Endothelial cell of umbilical vein (primary cell): ENCODE data around the gene DRICH1. TPM values are rescaled to one million over a fixed set of nuclear protein-coding genes. Genes with fewer than 3 reads are reported as not detected.
"Not testable (repeated sequence)": the region's sequence is repeated elsewhere in the genome, so short reads cannot be mapped to it uniquely, and the experiment has no call there.

ENCODE experiments used
- BruUV-seq: library from RNA; stranded (reverse); fragments of 400-500 nt; replicated peaks from 2 replicates; lab custom pipeline; 2021; lab: Mats Ljungman, UMichigan
- CTCF ChIA-PET: fragments of 300-600, 350-600 bp; sonication (Branson Sonifier 250); formaldehyde crosslinking; loops from one replicate; lab custom pipeline; 2021; ENCODE audit warnings: antibody characterized with exemption, inconsistent platforms; lab: Charles Lee
- POLR2A ChIA-PET: fragments of 300-600, 350-600 bp; sonication (Branson Sonifier 250); formaldehyde crosslinking; loops from one replicate; lab custom pipeline; 2021; ENCODE audit warnings: antibody characterized with exemption, inconsistent platforms; lab: Charles Lee
- DNase-seq: peaks from one replicate; pipeline ENCODE4 v3.0.0-alpha.2; 2011; ENCODE audit warnings: low read depth, low spot score
- FAIRE-seq: peaks from 2 replicates; lab custom pipeline; 2011; peaks lifted over from hg19 to GRCh38; lab: Jason Lieb, UNC
- H2AFZ ChIP-seq: 2 replicates; pipeline ENCODE4 v1.6.0; 2012; ENCODE audit warnings: low read depth, low read length, control low read depth, inconsistent platforms
- H3K27ac ChIP-seq: 2 replicates; pipeline ENCODE4 v1.5.1; 2011; ENCODE audit warnings: low read depth, mild to moderate bottlenecking, control low read depth, low read length, moderate library complexity; ENCODE audit not compliant: insufficient read depth
- H3K27me3 ChIP-seq, 2 experiments: 2 replicates each; pipeline versions ENCODE4 v1.6.0 to v1.6.1; 2011; ENCODE audit warnings: low read length in 2 of 2, mixed read lengths in 1 of 2; ENCODE audit not compliant: control insufficient read depth in 2 of 2, insufficient read depth in 2 of 2
- H3K36me3 ChIP-seq, 2 experiments: 2 replicates in 1 of 2; 3 replicates in 1 of 2; pipeline ENCODE4 v1.5.1; 2011; ENCODE audit warnings: low read length in 2 of 2, mild to moderate bottlenecking in 1 of 2, moderate library complexity in 1 of 2; ENCODE audit not compliant: control insufficient read depth in 2 of 2, insufficient read depth in 2 of 2; ENCODE audit errors: extremely low read depth in 1 of 2
- H3K4me1 ChIP-seq: 3 replicates; pipeline ENCODE4 v1.5.1; 2011; ENCODE audit warnings: mild to moderate bottlenecking, low read length; ENCODE audit not compliant: control insufficient read depth, insufficient read depth; ENCODE audit errors: extremely low read depth
- H3K4me2 ChIP-seq: 2 replicates; pipeline ENCODE4 v1.6.1; 2011; ENCODE audit warnings: low read length, control low read depth, mixed read lengths; ENCODE audit not compliant: insufficient read depth
- H3K4me3 ChIP-seq, 3 experiments: fragments of 200-600 bp in 1 of 3; sonication (generic), shearing (Covaris generic) in 1 of 3; replicated peaks in 1 of 3; 2 replicates each; pipeline ENCODE4 v1.5.1; 2011 to 2016; ENCODE audit warnings: control low read depth in 3 of 3, low read length in 3 of 3, mild to moderate bottlenecking in 2 of 3, inconsistent platforms in 1 of 3, low read depth in 1 of 3, moderate library complexity in 1 of 3; ENCODE audit not compliant: insufficient read depth in 1 of 3
- H3K79me2 ChIP-seq: 2 replicates; pipeline ENCODE4 v1.6.0; 2012; ENCODE audit warnings: low read length, inconsistent platforms; ENCODE audit not compliant: control insufficient read depth, insufficient read depth
- H3K9ac ChIP-seq: replicated peaks from 2 replicates; pipeline ENCODE3; 2011; ENCODE audit warnings: low read length, control low read depth; ENCODE audit not compliant: insufficient read depth; ENCODE audit errors: extremely low read depth
- H3K9me1 ChIP-seq: replicated peaks from 3 replicates; pipeline ENCODE4 v1.6.0; 2011; ENCODE audit warnings: mild to moderate bottlenecking, low read length; ENCODE audit not compliant: control insufficient read depth, insufficient read depth; ENCODE audit errors: extremely low read depth
- H3K9me3 ChIP-seq: replicated peaks from 2 replicates; pipeline ENCODE4 v1.5.1; 2012; ENCODE audit warnings: low read length, inconsistent platforms; ENCODE audit not compliant: control insufficient read depth, insufficient read depth
- H4K20me1 ChIP-seq: replicated peaks from 2 replicates; pipeline ENCODE3; 2011; ENCODE audit warnings: mild to moderate bottlenecking, low read length; ENCODE audit not compliant: control insufficient read depth, insufficient read depth; ENCODE audit errors: extremely low read depth
- EZH2 ChIP-seq: IDR thresholded peaks from 2 replicates; pipeline ENCODE4 v1.6.1; 2012; ENCODE audit warnings: borderline replicate concordance, low read depth, mild to moderate bottlenecking, moderate library complexity, low read length, inconsistent platforms; ENCODE audit not compliant: severe bottlenecking
- FOS ChIP-seq: IDR thresholded peaks from 2 replicates; pipeline ENCODE4 v1.6.1; 2011; ENCODE audit warnings: mild to moderate bottlenecking, low read length, moderate library complexity, borderline replicate concordance; ENCODE audit not compliant: insufficient read depth
- GATA2 ChIP-seq: IDR thresholded peaks from 2 replicates; pipeline ENCODE4 v1.7.0; 2011; ENCODE audit warnings: low read depth, mild to moderate bottlenecking, moderate library complexity, mixed read lengths, low read length; ENCODE audit not compliant: insufficient read length, insufficient read depth
- JUN ChIP-seq: IDR thresholded peaks from 2 replicates; pipeline ENCODE4 v1.6.1; 2011; ENCODE audit warnings: borderline replicate concordance, low read depth; ENCODE audit not compliant: insufficient read length, insufficient read depth
- MYC ChIP-seq: IDR thresholded peaks from one replicate; pipeline ENCODE4 v1.6.1; 2011; ENCODE audit warnings: mild to moderate bottlenecking, low read depth, low read length
- POLR2A ChIP-seq: IDR thresholded peaks from 2 replicates; pipeline ENCODE4 v1.6.1; 2012; ENCODE audit warnings: low read depth, mild to moderate bottlenecking, control low read depth, low read length
- POLR2AphosphoS5 ChIP-seq: IDR thresholded peaks from 2 replicates; pipeline ENCODE4 v1.6.1; 2012; ENCODE audit warnings: low read depth, mild to moderate bottlenecking, control low read depth, low read length, moderate library complexity; ENCODE audit not compliant: insufficient read depth
- dilution Hi-C: fragments of 300-500 bp; cut with MboI; formaldehyde crosslinking; loops from one replicate; pipeline ENCODE4 v1.15.0; 2019; ENCODE audit warnings: low sequenced_read_pairs; ENCODE audit not compliant: extremely low pct_ligation_motif_present
- intact Hi-C: fragments of 100-400 bp; cut with micrococcal nuclease; formaldehyde crosslinking; loops from one replicate; pipeline ENCODE4 v1.10.0; 2022
- polyA plus RNA-seq, 4 experiments: library from polyadenylated mRNA; depleted of rRNA in 3 of 4; stranded (reverse) in 3 of 4; unstranded in 1 of 4; fragments of >200 nt; gene quantifications; 2 replicates each; pipeline versions ENCODE4 v1.2.1 to v1.2.3, GENCODE V29; 2011 to 2012; ENCODE audit warnings: missing spikeins in 1 of 4
- total RNA-seq: library from RNA; stranded (reverse); gene quantifications from 2 replicates; pipeline ENCODE4 v1.2.3, GENCODE V29; 2021
- TF ChIP-seq, protein P1 (sequence below): IDR thresholded peaks from 2 replicates; pipeline ENCODE4 v1.6.1; 2011; ENCODE audit not compliant: insufficient read depth, insufficient read length
- TF ChIP-seq, protein P2 (sequence below), 2 donors: IDR thresholded peaks; 1 replicate in 1 of 2; 2 replicates in 1 of 2; pipeline ENCODE4 v1.5.1; 2011; ENCODE audit warnings: low read length in 2 of 2, mild to moderate bottlenecking in 2 of 2, moderate library complexity in 2 of 2, control low read depth in 1 of 2, inconsistent platforms in 1 of 2, low read depth in 1 of 2; ENCODE audit not compliant: insufficient read depth in 1 of 2; ENCODE audit errors: extremely low read depth in 1 of 2

DRICH1 gene
- total and polyA plus RNA-seq, 2 donors (not counting 3 experiments of a cell fraction or from before 2014, with no cell fraction given) = 0.25 TPM; not detected in 1

DNA sequence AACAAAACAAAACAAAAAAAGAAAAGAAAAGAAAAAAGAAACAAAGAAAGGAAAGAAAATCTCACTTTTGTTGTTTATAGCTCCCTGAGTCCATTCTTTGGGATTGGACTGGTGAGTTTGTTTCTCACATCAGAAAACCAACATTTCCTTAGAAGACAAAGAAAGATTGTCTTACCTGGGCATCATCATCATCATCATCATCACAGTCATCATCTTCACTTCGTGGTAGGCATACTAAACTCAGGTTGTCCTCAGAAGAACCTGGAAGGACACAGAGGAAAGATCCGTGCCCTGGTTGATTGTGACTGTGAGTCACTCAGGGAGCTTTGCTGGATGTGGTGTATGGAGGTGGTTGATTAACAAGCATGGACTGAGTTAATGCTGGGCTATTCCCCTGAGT lies 10.2 kb downstream of the DRICH1 start:
- H3K9me3 ChIP-seq, H3K79me2 ChIP-seq, FAIRE-seq, H2AFZ ChIP-seq, H3K36me3 ChIP-seq, POLR2A ChIA-PET, H3K9me1 ChIP-seq, DNase-seq, H3K9ac ChIP-seq, H4K20me1 ChIP-seq, H3K27ac ChIP-seq, H3K4me1 ChIP-seq, H3K27me3 ChIP-seq, intact Hi-C loops, dilution Hi-C loops, BruUV-seq, H3K4me3 ChIP-seq, H3K4me2 ChIP-seq: not testable (repeated sequence)
- CTCF ChIA-PET = interaction anchor here (1.0 kb wide), 1 partner anchor 228 kb away, joined by 3 read pairs; no protein-coding TSS in a partner anchor

DNA sequence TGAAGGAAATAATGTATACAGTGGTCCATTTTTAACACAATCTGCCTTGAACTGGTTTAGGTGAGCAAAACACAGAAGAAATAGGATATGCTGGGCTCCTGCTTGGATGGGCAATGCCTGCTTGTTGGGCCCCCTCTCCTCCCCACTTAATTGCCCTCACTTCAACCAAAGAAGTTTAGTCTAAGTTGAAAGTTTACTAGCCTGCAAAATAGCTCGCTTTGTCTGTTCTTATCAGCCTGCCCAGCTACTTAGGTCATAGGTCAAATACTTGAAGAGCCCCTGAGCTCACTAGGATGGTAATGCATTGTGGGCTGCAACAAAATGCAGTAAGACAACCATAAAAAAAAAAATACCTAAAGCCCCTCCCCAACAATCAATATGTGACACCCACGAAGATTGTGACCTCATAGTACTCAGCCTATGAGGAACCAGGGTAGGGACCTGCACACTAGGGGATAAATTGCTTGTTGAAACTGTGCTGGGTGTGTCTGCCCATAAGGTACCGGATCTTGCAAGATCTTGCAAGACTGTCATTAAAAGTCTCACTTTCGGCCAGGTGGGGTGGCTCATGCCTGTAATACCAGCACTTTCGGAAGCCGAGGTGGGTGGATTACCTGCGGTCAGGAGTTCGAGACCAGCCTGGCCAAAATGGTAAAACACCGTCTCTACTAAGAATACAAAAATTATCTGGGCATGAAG lies 10.9 kb downstream of the DRICH1 start:
- Histone ChIP-seq H3K4me1 (no peaks in the 10 kb centered on the region), H3K9ac (no peak overlapping the region), H3K27ac (no peak overlapping the region), H3K9me3 (no peaks in the 10 kb centered on the region), H3K27me3 (peaks cover 0 to 9% of the 10 kb centered on the region in 2 experiments), H3K9me1 (no peaks in the 10 kb centered on the region), H2AFZ (no peak overlapping the region), H3K79me2 (no peaks in the 10 kb centered on the region), H3K4me2 (no peak overlapping the region), H3K36me3 (no peaks in the 10 kb centered on the region), H4K20me1 (no peaks in the 10 kb centered on the region), H3K4me3 (no peak overlapping the region)
- intact Hi-C loops = no loop called here
- no TSS peak for BruUV-seq
- FAIRE-seq (no peak), DNase-seq (no peak)
- dilution Hi-C loops = no loop called here
- POLR2A ChIA-PET = no interaction called here
- CTCF ChIA-PET = interaction anchor here (1.0 kb wide), 1 partner anchor 229 kb away, joined by 3 read pairs; no protein-coding TSS in a partner anchor
- TF ChIP-seq, protein P1, sequence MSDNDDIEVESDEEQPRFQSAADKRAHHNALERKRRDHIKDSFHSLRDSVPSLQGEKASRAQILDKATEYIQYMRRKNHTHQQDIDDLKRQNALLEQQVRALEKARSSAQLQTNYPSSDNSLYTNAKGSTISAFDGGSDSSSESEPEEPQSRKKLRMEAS = no peak
- TF ChIP-seq POLR2AphosphoS5 = no peak
- no peak for TF ChIP-seq GATA2
- no peak for TF ChIP-seq POLR2A
- no peak for TF ChIP-seq EZH2
- TF ChIP-seq FOS = no peak
- no peak for TF ChIP-seq JUN
- no peak for TF ChIP-seq MYC
- TF ChIP-seq, protein P2, sequence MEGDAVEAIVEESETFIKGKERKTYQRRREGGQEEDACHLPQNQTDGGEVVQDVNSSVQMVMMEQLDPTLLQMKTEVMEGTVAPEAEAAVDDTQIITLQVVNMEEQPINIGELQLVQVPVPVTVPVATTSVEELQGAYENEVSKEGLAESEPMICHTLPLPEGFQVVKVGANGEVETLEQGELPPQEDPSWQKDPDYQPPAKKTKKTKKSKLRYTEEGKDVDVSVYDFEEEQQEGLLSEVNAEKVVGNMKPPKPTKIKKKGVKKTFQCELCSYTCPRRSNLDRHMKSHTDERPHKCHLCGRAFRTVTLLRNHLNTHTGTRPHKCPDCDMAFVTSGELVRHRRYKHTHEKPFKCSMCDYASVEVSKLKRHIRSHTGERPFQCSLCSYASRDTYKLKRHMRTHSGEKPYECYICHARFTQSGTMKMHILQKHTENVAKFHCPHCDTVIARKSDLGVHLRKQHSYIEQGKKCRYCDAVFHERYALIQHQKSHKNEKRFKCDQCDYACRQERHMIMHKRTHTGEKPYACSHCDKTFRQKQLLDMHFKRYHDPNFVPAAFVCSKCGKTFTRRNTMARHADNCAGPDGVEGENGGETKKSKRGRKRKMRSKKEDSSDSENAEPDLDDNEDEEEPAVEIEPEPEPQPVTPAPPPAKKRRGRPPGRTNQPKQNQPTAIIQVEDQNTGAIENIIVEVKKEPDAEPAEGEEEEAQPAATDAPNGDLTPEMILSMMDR (IDR thresholded peaks at IDR 0.05; ENCODE audit: extremely low read depth in 1 of 2, insufficient read depth in 1 of 2, low read depth in 1 of 2, low read length in 2 of 2) = no peak
